ENCODE results near the gene KIRREL3.

Gene KIRREL3

DNA sequence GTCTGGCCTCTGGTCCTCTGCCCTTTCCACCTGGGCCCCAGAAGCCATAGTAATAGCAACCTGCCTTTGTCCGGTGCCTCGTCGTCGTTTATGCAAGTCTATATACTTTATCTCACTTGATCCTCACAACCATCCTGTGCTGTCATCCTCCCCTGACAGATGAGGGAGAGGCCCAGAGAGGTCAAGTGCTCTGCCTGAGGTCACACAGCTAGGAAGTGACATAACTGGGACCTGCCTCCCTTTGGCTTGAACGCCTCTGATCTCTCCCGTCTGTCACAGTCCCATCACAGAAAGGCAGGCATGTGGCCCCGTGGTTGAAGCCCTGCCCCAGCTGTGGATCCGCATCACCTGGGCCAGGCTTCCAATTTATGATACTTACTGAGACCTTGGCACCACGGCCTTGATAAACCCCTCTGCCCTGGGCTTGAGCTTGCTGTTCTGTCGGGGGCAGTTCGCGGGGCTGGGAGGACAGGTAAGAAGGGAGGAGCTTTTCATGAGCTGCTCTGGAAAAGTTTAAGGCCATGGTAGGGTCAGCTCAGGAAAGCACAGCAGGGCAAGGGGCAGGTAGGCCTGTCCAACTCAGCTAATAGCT lies 398.1 kb downstream of the KIRREL3 start:
- no peak for DNase-seq (ENCODE audit: low read depth)
- no peak for TF ChIP-seq CTCF (conservative IDR thresholded peaks at IDR 0.05; ENCODE audit: control insufficient read depth, insufficient read depth, low read depth, low read length)
- no peak overlapping the region for H3K4me3 ChIP-seq (ENCODE audit: control insufficient read depth, low read depth, low read length)

DNA sequence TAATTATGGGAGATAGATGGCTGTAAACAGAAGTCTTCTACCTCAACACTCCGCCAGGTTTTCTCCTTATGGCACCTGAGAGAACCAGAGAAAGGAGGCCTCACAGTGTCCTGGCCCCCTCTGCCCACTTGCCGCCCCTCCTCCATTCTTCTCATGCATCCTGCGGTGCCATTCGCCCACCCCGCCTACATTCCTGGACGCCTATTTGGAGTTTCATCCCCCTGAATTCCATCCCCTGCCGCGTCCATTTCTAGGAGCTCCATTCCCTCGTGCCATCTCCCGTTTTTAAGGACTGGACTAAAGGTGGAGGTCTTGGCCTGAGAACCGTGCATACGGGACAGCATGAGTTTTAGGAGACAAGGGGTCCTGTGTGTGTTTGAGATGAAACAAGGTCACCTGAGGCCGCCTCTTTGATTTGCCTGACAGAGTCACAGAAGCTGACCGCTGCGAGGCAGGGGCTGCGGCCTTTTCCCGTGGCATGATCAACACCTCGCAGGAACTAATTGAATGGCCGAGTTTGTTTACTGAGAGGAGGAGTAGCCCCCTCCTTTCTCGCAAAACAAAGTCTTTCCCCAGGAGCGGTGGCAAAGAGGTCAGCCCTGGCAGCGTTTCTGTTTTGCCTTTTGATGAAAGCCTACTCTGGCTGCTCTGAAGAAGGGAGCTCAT lies 398.9 kb downstream of the KIRREL3 start:
- TF ChIP-seq CTCF (conservative IDR thresholded peaks at IDR 0.05; ENCODE audit: control insufficient read depth, insufficient read depth, low read depth, low read length) = no peak
- no peak overlapping the region for H3K4me3 ChIP-seq (ENCODE audit: control insufficient read depth, low read depth, low read length)
- DNase-seq (ENCODE audit: low read depth) = no peak

GRCh38 chr11:126601136-126601535 lies 399.4 kb downstream of the KIRREL3 start:
- TF ChIP-seq CTCF (conservative IDR thresholded peaks at IDR 0.05; ENCODE audit: control insufficient read depth, insufficient read depth, low read depth, low read length) = no peak
- DNase-seq (ENCODE audit: low read depth) = no peak
- H3K4me3 ChIP-seq (ENCODE audit: control insufficient read depth, low read depth, low read length) = no peak overlapping the region

DNA sequence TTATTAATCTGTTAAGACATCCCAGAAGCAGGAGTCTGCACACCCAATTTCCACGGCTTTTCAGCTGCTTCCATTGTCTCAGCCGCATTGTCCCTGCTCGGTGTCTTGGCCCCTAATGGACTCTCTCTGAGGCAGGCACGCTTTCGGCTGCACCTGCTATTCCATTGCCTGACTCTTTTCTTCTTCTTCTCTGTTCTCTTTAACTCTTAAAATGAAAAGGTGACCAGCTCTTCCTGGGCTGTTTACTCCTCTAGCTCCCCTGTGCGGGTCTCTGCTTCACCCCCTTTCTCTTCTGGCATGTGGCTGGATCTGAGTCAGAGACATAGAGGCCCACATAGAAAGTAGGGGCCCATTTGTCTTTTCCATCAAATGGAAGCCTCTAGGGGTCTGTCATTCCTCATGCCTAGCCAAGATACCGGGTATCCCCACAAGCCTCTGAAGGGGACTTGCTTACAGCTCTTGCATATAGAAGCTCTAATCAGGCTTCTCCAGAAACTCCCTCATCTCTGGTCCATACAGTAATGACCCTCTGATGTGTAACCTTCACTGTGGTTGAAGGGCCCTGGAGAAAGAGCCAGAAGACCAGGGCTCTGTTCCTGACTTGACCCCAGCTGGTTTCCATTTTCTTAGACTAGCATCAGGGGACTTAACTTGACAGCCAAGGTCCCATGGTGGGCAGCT lies 401.2 kb downstream of the KIRREL3 start:
- no peak for TF ChIP-seq CTCF (conservative IDR thresholded peaks at IDR 0.05; ENCODE audit: control insufficient read depth, insufficient read depth, low read depth, low read length)
- no peak overlapping the region for H3K4me3 ChIP-seq (ENCODE audit: control insufficient read depth, low read depth, low read length)
- DNase-seq (ENCODE audit: low read depth) = no peak

DNA sequence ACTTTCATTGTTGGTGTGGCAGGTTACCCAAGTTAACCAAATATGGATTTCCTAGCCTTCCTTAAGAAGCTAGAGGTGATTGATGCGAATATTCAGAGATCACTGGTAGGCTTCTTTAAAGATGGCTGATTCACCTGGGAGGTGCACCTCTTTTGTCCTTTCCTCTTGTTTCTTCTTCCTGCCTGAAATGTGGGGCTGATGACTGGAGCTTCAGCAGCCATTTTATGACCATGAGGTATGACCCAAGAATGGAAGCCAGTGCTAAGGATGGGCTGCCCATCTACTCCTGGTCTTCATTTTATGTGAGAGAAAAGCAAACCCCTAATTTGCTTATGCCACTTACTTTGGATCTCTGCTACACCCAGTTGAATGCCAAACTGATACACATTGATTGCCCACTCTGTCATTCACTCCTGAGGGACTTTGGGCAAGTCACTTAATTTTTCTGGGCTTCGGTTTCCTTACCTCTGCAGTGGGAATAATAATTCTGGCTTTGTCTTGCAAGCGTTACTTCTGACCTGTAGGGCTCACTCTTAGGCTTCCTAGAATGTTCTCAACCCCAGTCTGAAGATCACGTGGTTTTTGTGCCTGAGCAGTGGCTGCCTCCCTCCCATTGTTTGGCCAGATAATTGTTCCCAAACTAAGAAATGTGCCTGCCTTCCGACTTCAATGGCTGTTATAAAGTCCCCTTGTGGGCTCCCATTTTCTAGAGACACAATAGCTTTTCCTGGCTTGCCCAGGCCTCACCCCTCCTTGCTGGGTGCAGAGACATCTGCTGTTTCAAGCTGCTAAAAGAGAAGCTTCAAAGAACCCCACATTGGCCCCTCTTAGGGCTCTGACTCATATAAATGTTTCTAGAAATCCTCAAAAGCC lies 402.0 kb downstream of the KIRREL3 start:
- TF ChIP-seq CTCF (conservative IDR thresholded peaks at IDR 0.05; ENCODE audit: control insufficient read depth, insufficient read depth, low read depth, low read length) = no peak
- H3K4me3 ChIP-seq (ENCODE audit: control insufficient read depth, low read depth, low read length) = no peak overlapping the region
- DNase-seq (ENCODE audit: low read depth) = no peak

DNA sequence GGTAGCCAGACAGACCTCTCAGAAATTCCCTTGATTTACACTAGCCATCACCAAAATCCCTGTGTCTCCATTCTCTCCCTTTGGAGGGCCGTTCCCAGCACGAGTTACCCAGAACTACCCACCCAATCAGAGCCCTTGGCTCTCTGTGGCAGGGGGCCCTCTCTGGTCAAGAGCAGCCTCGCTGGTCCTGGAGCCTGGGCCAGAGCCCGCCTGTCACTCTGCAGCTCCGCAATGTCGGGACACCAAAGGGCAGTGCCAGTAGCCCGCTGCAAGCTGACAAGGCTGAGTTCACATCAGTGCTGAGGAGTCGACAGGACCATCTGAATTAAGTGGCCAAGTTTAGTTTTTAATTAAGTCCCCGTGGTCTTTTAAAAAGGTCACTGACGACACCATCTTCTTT lies 403.5 kb downstream of the KIRREL3 start:
- DNase-seq (ENCODE audit: low read depth) = no peak
- H3K4me3 ChIP-seq (ENCODE audit: control insufficient read depth, low read depth, low read length) = no peak overlapping the region
- TF ChIP-seq CTCF (conservative IDR thresholded peaks at IDR 0.05; ENCODE audit: control insufficient read depth, insufficient read depth, low read depth, low read length) = no peak
